ENCODE measurements around the gene LRFN2. TPM values are rescaled to one million over a fixed set of nuclear protein-coding genes. Genes with fewer than 3 reads are reported as not detected.

Gene LRFN2
- polyA plus RNA-seq, 1 of the 3 experiments (the other 2 are of a cell fraction): 0.02 TPM

- H3K27ac ChIP-seq (ENCODE audit: low read depth in 2 of 2, low read length in 1 of 2): peak overlapping the region in 1 of 2 experiments; percentile 94; a peak in 2 of 4 replicates
- ChIA-PET CTCF (no interaction called here), POLR2A (no interaction called here)
- no peaks in the 10 kb centered on the region for H3K79me2 ChIP-seq (ENCODE audit: insufficient read depth)
- H4K20me1 ChIP-seq (ENCODE audit: insufficient read depth): no peaks in the 10 kb centered on the region
- DNase-seq: no peak
- no peaks in the 10 kb centered on the region for H3K9me3 ChIP-seq
- no peak overlapping the region for H2AFZ ChIP-seq (ENCODE audit: low read depth)
- H3K27me3 ChIP-seq (ENCODE audit: insufficient read depth): no peaks in the 10 kb centered on the region
- peaks cover 0 to 80% of the 10 kb centered on the region in 2 experiments; a peak in 3 of 4 replicates for H3K4me1 ChIP-seq (ENCODE audit: control insufficient read depth in 1 of 2, insufficient read depth in 2 of 2, low read depth in 1 of 2, low read length in 1 of 2)
- 30% methylated on average over 4 of the region's 4 CpGs for WGBS (ENCODE audit: low lambda C conversion rate)
- H3K4me2 ChIP-seq: no peak overlapping the region
- no peaks in the 10 kb centered on the region for H3K36me3 ChIP-seq (replicated peaks in 1 of 2; ENCODE audit: control insufficient read depth in 1 of 2, insufficient read depth in 2 of 2, low read length in 1 of 2)
- H3K9me2 ChIP-seq: no peaks in the 10 kb centered on the region
- TF ChIP-seq YY1 (IDR thresholded peaks at IDR 0.05; ENCODE audit: low read depth): no peak
- no peak for TF ChIP-seq JUND (IDR thresholded peaks at IDR 0.05)
- TF ChIP-seq FOXM1 (IDR thresholded peaks at IDR 0.05; ENCODE audit: low read depth): no peak
- TF ChIP-seq GATA2 (CRISPR knock-in tag; IDR thresholded peaks at IDR 0.05): no peak
- TF ChIP-seq NRF1 (IDR thresholded peaks at IDR 0.05; ENCODE audit: low read depth, low read length): no peak
- TF ChIP-seq RFX5 (IDR thresholded peaks at IDR 0.05; ENCODE audit: low read length): no peak
- TF ChIP-seq NFIC (IDR thresholded peaks at IDR 0.05; ENCODE audit: borderline replicate concordance): no peak
- TF ChIP-seq, protein P1, sequence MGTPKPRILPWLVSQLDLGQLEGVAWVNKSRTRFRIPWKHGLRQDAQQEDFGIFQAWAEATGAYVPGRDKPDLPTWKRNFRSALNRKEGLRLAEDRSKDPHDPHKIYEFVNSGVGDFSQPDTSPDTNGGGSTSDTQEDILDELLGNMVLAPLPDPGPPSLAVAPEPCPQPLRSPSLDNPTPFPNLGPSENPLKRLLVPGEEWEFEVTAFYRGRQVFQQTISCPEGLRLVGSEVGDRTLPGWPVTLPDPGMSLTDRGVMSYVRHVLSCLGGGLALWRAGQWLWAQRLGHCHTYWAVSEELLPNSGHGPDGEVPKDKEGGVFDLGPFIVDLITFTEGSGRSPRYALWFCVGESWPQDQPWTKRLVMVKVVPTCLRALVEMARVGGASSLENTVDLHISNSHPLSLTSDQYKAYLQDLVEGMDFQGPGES (IDR thresholded peaks at IDR 0.05; ENCODE audit: low read depth, low read length): no peak
- TF ChIP-seq USF2 (IDR thresholded peaks at IDR 0.05; ENCODE audit: borderline replicate concordance, low read depth, low read length): no peak
- TF ChIP-seq, protein P2, sequence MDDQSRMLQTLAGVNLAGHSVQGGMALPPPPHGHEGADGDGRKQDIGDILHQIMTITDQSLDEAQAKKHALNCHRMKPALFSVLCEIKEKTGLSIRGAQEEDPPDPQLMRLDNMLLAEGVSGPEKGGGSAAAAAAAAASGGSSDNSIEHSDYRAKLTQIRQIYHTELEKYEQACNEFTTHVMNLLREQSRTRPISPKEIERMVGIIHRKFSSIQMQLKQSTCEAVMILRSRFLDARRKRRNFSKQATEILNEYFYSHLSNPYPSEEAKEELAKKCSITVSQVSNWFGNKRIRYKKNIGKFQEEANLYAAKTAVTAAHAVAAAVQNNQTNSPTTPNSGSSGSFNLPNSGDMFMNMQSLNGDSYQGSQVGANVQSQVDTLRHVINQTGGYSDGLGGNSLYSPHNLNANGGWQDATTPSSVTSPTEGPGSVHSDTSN (IDR thresholded peaks at IDR 0.05): no peak
- no peak for TF ChIP-seq SMC3 (IDR thresholded peaks at IDR 0.05; ENCODE audit: low read depth, low read length)
- no peak for TF ChIP-seq MAX (IDR thresholded peaks at IDR 0.05; ENCODE audit: low read depth)
- TF ChIP-seq SIN3A (IDR thresholded peaks at IDR 0.05; ENCODE audit: borderline replicate concordance, low read depth, low read length): no peak
- TF ChIP-seq MEF2A (IDR thresholded peaks at IDR 0.05; ENCODE audit: borderline replicate concordance, low read depth): no peak
- no peak overlapping the region for H3K4me3 ChIP-seq (ENCODE audit: low read depth in 2 of 2, low read length in 1 of 2)
- H3K9ac ChIP-seq: no peak overlapping the region
- H3F3A ChIP-seq (replicated peaks; ENCODE audit: insufficient read depth): no peaks in the 10 kb centered on the region
Measured at GRCh38 chr6:40486576-40486975, 100.6 kb downstream of the LRFN2 start.

- no peaks in the 10 kb centered on the region for H3K36me3 ChIP-seq (replicated peaks in 1 of 2; ENCODE audit: control insufficient read depth in 1 of 2, insufficient read depth in 2 of 2, low read length in 1 of 2)
- H4K20me1 ChIP-seq (ENCODE audit: insufficient read depth): no peaks in the 10 kb centered on the region
- ChIA-PET CTCF (interaction anchor here (1.3 to 1.5 kb wide), 2 partner anchors 98 to 431 kb away, joined by 3 to 4 read pairs; no protein-coding TSS in a partner anchor), POLR2A (interaction anchor here (0.5 to 0.9 kb wide), 2 partner anchors 42 to 957 kb away, joined by 3 to 4 read pairs; no protein-coding TSS in a partner anchor)
- H3K9me2 ChIP-seq: no peaks in the 10 kb centered on the region
- no peaks in the 10 kb centered on the region for H3K9me3 ChIP-seq
- no peak overlapping the region for H3K4me2 ChIP-seq
- WGBS (ENCODE audit: low lambda C conversion rate): no CpG with 5 or more reads among the region's 2 CpGs
- peaks cover 0 to 75% of the 10 kb centered on the region in 2 experiments; a peak in 3 of 4 replicates for H3K4me1 ChIP-seq (ENCODE audit: control insufficient read depth in 1 of 2, insufficient read depth in 2 of 2, low read depth in 1 of 2, low read length in 1 of 2)
- no peak for DNase-seq
- no peak overlapping the region for H3K4me3 ChIP-seq (ENCODE audit: low read depth in 2 of 2, low read length in 1 of 2)
- H3K27ac ChIP-seq (ENCODE audit: low read depth in 2 of 2, low read length in 1 of 2): peak overlapping the region in 1 of 2 experiments; percentile 94; a peak in 2 of 4 replicates
- no peaks in the 10 kb centered on the region for H3K79me2 ChIP-seq (ENCODE audit: insufficient read depth)
- H2AFZ ChIP-seq (ENCODE audit: low read depth): no peak overlapping the region
- no peaks in the 10 kb centered on the region for H3F3A ChIP-seq (replicated peaks; ENCODE audit: insufficient read depth)
- H3K27me3 ChIP-seq (ENCODE audit: insufficient read depth): no peaks in the 10 kb centered on the region
- H3K9ac ChIP-seq: no peak overlapping the region
- TF ChIP-seq GABPA (IDR thresholded peaks at IDR 0.05; ENCODE audit: low read depth) (no peak), YY1 (IDR thresholded peaks at IDR 0.05; ENCODE audit: low read depth) (no peak), RCOR1 (IDR thresholded peaks at IDR 0.05; ENCODE audit: low read length) (no peak), FOXJ3 (CRISPR knock-in tag; IDR thresholded peaks at IDR 0.05) (no peak), USF1 (IDR thresholded peaks at IDR 0.05; ENCODE audit: borderline replicate concordance, low read depth) (no peak), EZH2phosphoT487 (IDR thresholded peaks at IDR 0.05; ENCODE audit: borderline replicate concordance, low read depth) (no peak), TEAD4 (IDR thresholded peaks at IDR 0.05; ENCODE audit: borderline replicate concordance, insufficient read depth) (no peak), USF2 (IDR thresholded peaks at IDR 0.05; ENCODE audit: borderline replicate concordance, low read depth, low read length) (no peak), FOXM1 (IDR thresholded peaks at IDR 0.05; ENCODE audit: low read depth) (no peak), TCF12 (IDR thresholded peaks at IDR 0.05) (no peak)
- TF ChIP-seq, protein P3, sequence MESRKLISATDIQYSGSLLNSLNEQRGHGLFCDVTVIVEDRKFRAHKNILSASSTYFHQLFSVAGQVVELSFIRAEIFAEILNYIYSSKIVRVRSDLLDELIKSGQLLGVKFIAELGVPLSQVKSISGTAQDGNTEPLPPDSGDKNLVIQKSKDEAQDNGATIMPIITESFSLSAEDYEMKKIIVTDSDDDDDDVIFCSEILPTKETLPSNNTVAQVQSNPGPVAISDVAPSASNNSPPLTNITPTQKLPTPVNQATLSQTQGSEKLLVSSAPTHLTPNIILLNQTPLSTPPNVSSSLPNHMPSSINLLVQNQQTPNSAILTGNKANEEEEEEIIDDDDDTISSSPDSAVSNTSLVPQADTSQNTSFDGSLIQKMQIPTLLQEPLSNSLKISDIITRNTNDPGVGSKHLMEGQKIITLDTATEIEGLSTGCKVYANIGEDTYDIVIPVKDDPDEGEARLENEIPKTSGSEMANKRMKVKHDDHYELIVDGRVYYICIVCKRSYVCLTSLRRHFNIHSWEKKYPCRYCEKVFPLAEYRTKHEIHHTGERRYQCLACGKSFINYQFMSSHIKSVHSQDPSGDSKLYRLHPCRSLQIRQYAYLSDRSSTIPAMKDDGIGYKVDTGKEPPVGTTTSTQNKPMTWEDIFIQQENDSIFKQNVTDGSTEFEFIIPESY (IDR thresholded peaks at IDR 0.05; ENCODE audit: borderline replicate concordance, low read depth): no peak
Measured at GRCh38 chr6:40485795-40486194, 101.4 kb downstream of the LRFN2 start.
